Pancreas (tissue), 10 donors: ENCODE data around the gene ZBTB11. TPM values are rescaled to one million over a fixed set of nuclear protein-coding genes. Genes with fewer than 3 reads are reported as not detected.
"Not testable (repeated sequence)": the region's sequence is repeated elsewhere in the genome, so short reads cannot be mapped to it uniquely, and the experiment has no call there.

Experiments used
- ATAC-seq, 4 donors: fragments of 200-7000 bp; cut with Tn5 transposase; one replicate each; pipeline versions ENCODE4 v1.8.0 to v1.9.1; 2020; ENCODE audit warnings: mild to moderate bottlenecking in 4 of 4, moderate library complexity in 4 of 4
- DNase-seq, 6 donors: peaks; one replicate each; pipeline ENCODE4 v3.0.0-alpha.2; 2020
- FAIRE-seq: peaks from 2 replicates; lab custom pipeline; 2012; peaks lifted over from hg19 to GRCh38; lab: Jason Lieb, UNC
- H3K27ac ChIP-seq, 4 donors: fragments of 200-600 bp; sonication (generic); 1 replicate in 3 of 4; 2 replicates in 1 of 4; pipeline versions ENCODE4 v1.5.0 to v1.8.0; 2020
- H3K27me3 ChIP-seq, 4 donors: fragments of 200-600 bp; one replicate each; pipeline ENCODE4 v1.8.0; 2021
- H3K36me3 ChIP-seq, 3 donors: fragments of 200-600 bp; sonication (generic) in 1 of 3; one replicate each; pipeline versions ENCODE4 v1.5.0 to v1.8.0; 2020 to 2021
- H3K4me1 ChIP-seq, 3 donors: fragments of 200-600 bp; one replicate each; pipeline ENCODE4 v1.8.0; 2021
- H3K4me3 ChIP-seq, 4 donors: fragments of 200-600 bp; sonication (generic) in 2 of 4; one replicate each; pipeline versions ENCODE4 v1.5.0 to v1.8.0; 2020 to 2021
- H3K9me3 ChIP-seq, 4 donors: fragments of 200-600 bp; one replicate each; pipeline ENCODE4 v1.8.0; 2021
- WGBS, 2 donors: extraction: QIAGEN DNeasy Blood & Tissue Kit; methylation state at CpG; one replicate each; pipeline ENCODE4 v1.1.7; 2013; 5-methylcytosine and 5-hydroxymethylcytosine counted together
- intact Hi-C, 3 donors: fragments of 100-400 bp; cut with DNase I; formaldehyde crosslinking; loops; one replicate each; pipeline versions ENCODE4 v1.11.1 to v1.14.2; 2022
- polyA plus RNA-seq, 2 donors: library from polyadenylated mRNA; stranded (reverse); fragments of 200-250 nt; gene quantifications; one replicate each; pipeline ENCODE4 v1.2.3, GENCODE V29; 2013
- total RNA-seq, 6 donors: library from RNA; stranded (reverse); fragmentation: NEBNext Ultra II Directional in 4 of 6; extraction: Animal tissue kit (Norgen Biotek cat#: 25700) in 4 of 6; gene quantifications; one replicate each; pipeline versions ENCODE4 v1.2.1 to v1.2.4, GENCODE V29; 2021 to 2023
- TF ChIP-seq, protein P1 (sequence below), 4 donors: fragments of 200-600 bp; sonication (generic) in 3 of 4; IDR thresholded peaks; one replicate each; pipeline versions ENCODE4 v1.5.0 to v1.8.0; 2021; ENCODE audit warnings: antibody characterized with exemption in 4 of 4
- donor health status: healthy with polysubstance abuse.
- donor health status: DM: no; HTN: no; CAD: no; lungs with moderate emphysema.
- donor health status: DM: no; HTN: no; CAD: no.
- donor health status: control.
- donor health status: control.
- donor health status: Bipolar disorder and iron deficiency.
- donor health status: DM: yes; HTN: yes; CAD: no.
- donor health status: DM: no; HTN: no; CAD: no.
- donor health status: DM: no; HTN: no; CAD: no.
- donor health status: DM: yes; HTN: yes; CAD: no.

The ZBTB11 gene
- total and polyA plus RNA-seq, 8 donors = 4.5 to 11.0 (median 7.3) TPM

DNA sequence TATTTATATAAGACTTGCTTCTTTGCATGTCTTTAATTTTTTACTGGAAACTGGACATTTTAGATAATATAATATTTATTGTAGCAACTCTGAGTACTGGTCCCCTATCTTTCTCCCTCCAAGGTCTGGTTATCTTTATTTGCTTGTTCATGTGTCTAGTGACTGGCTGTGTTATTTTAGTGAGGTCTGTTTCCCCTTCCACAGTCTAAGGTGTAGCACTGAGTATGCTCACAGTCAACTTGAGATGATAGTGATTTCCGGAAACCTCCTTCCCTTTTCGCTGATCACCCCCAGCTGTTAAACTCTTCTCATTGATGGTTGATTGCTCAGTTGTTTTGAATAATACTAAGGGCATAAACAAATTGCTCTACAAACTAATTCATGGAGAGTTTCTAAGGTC, 65.9 kb downstream of the ZBTB11 start:
- FAIRE-seq = no peak
- no peak for ATAC-seq
- H3K36me3 ChIP-seq = no peaks in the 10 kb centered on the region
- WGBS, 2 donors = 90% methylated on average over 2 of the region's 2 CpGs
- no peaks in the 10 kb centered on the region for H3K4me1 ChIP-seq
- no peak overlapping the region for H3K27ac ChIP-seq
- no peak for DNase-seq
- intact Hi-C loops = no loop called here
- no peaks in the 10 kb centered on the region for H3K9me3 ChIP-seq
- H3K27me3 ChIP-seq = no peaks in the 10 kb centered on the region
- TF ChIP-seq, protein P1, sequence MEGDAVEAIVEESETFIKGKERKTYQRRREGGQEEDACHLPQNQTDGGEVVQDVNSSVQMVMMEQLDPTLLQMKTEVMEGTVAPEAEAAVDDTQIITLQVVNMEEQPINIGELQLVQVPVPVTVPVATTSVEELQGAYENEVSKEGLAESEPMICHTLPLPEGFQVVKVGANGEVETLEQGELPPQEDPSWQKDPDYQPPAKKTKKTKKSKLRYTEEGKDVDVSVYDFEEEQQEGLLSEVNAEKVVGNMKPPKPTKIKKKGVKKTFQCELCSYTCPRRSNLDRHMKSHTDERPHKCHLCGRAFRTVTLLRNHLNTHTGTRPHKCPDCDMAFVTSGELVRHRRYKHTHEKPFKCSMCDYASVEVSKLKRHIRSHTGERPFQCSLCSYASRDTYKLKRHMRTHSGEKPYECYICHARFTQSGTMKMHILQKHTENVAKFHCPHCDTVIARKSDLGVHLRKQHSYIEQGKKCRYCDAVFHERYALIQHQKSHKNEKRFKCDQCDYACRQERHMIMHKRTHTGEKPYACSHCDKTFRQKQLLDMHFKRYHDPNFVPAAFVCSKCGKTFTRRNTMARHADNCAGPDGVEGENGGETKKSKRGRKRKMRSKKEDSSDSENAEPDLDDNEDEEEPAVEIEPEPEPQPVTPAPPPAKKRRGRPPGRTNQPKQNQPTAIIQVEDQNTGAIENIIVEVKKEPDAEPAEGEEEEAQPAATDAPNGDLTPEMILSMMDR (IDR thresholded peaks at IDR 0.05) = no peak
- no peak overlapping the region for H3K4me3 ChIP-seq

DNA sequence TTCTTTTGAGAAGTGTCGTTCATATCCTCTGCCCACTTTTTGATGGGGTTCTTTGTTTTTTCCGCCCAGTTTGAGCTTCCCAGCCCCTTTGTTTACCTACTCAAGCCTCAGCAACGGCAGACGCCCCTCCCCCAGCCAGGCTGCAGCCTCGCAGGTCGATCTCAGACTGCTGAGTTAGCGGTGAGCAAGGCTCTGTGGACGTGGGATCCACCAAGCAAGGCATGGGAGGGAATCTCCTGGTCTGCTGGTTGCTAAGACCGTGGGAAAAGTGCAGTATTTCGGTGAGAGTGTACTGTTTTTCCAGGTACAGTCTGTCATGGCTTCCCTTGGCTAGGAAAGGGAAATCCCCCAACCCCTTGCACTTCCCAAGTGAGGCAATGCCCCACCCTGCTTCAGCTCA, 71.5 kb downstream of the ZBTB11 start:
- H3K9me3 ChIP-seq, ATAC-seq, H3K27me3 ChIP-seq, H3K4me1 ChIP-seq, H3K36me3 ChIP-seq, H3K4me3 ChIP-seq, FAIRE-seq, intact Hi-C loops, H3K27ac ChIP-seq, DNase-seq: not testable (repeated sequence)
- 61 to 64% methylated on average over 10 of the region's 10 CpGs for WGBS, 2 donors

DNA sequence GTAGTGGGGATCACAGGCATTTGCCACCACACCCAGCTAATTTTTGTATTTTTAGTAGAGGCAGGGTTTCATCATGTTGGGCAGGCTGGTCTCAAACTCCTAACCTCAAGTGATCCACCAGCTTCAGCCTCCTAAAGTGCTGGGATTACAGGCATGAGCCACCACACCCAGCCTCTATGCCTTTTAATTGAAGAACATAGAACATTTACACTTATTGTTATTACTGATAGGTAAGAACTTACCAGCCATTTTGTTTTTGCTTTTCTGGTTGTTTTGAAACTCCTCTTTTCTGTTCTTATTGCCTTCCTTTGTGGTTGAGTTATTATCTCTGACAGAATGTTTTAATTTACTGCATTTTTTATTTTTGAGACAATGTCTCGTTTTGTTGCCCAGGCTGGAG, 73.7 kb downstream of the ZBTB11 start:
- FAIRE-seq (no peak), DNase-seq (no peak), ATAC-seq (no peak)
- no peak overlapping the region for H3K4me3 ChIP-seq
- H3K27ac ChIP-seq = no peak overlapping the region
- H3K9me3 ChIP-seq = no peaks in the 10 kb centered on the region
- no peaks in the 10 kb centered on the region for H3K4me1 ChIP-seq
- intact Hi-C loops = no loop called here
- no peaks in the 10 kb centered on the region for H3K36me3 ChIP-seq
- TF ChIP-seq, protein P1 (IDR thresholded peaks at IDR 0.05) = no peak
- no peaks in the 10 kb centered on the region for H3K27me3 ChIP-seq
- 90 to 100% methylated on average over 1 of the region's 1 CpG for WGBS, 2 donors

DNA sequence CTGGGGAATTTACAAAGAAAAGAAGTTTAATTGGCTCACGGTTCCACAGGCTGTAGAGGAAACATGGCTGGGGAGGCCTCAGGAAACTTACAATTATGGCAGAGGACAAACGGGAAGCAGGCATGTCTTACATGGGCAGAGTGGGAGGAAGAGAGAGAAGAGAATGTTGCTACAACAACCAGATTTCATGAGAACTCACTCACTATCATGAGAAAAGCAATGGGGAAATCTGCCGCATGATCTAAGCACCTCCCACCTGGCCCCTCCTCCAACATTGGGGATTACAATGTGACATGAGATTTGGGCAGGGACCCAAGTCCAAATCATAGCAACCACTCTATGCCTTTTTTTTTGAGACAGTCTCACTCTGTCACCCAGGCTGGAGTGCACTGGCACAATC, 74.2 kb downstream of the ZBTB11 start:
- no peak overlapping the region for H3K4me3 ChIP-seq
- ATAC-seq (no peak), DNase-seq (no peak), FAIRE-seq (no peak)
- intact Hi-C loops = no loop called here
- H3K27ac ChIP-seq = no peak overlapping the region
- TF ChIP-seq, protein P1 (IDR thresholded peaks at IDR 0.05) = no peak
- H3K36me3 ChIP-seq = no peaks in the 10 kb centered on the region
- H3K27me3 ChIP-seq = no peaks in the 10 kb centered on the region
- no peaks in the 10 kb centered on the region for H3K4me1 ChIP-seq
- 92 to 94% methylated on average over 3 of the region's 3 CpGs for WGBS, 2 donors
- no peaks in the 10 kb centered on the region for H3K9me3 ChIP-seq

Other genes with a start within 250 kb of the ZBTB11 start
- 10 to 100 TPM in 1 of 6 donors, 1 to 10 TPM in 5; 5.7 to 13.7 (median 8.6) TPM for gene SENP7, start 163.9 kb downstream of the ZBTB11 start, total RNA-seq
- 10 to 100 TPM in 1 of 2 donors, 1 to 10 TPM in 1; 6.7 to 13.3 TPM for gene SENP7, start 163.9 kb downstream of the ZBTB11 start, polyA plus RNA-seq
- gene TRMT10C, start 115.3 kb downstream of the ZBTB11 start, total RNA-seq = 1 to 10 TPM; 4.4 to 8.4 (median 6.8) TPM
- gene TRMT10C, start 115.3 kb downstream of the ZBTB11 start, polyA plus RNA-seq = 1 to 10 TPM; 3.7 to 8.1 TPM
- 10 to 100 TPM; 50.7 to 71.2 (median 65.5) TPM for gene PCNP, start 103.0 kb downstream of the ZBTB11 start, total RNA-seq
- gene PCNP, start 103.0 kb downstream of the ZBTB11 start, polyA plus RNA-seq = 10 to 100 TPM; 35.5 to 66.1 TPM
- gene RPL24, start 9.6 kb upstream of the ZBTB11 start, total RNA-seq = 1,000 to 10,000 TPM in 1 of 6 donors, 100 to 1,000 TPM in 5; 613 to 1,028 (median 732) TPM
- 1,000 to 10,000 TPM; 1,530 to 2,125 TPM for gene RPL24, start 9.6 kb upstream of the ZBTB11 start, polyA plus RNA-seq
- gene CEP97, start 47.5 kb upstream of the ZBTB11 start, total RNA-seq = 1 to 10 TPM; 1.4 to 4.6 (median 2.3) TPM
- gene CEP97, start 47.5 kb upstream of the ZBTB11 start, polyA plus RNA-seq = 1 to 10 TPM in 1 of 2 donors, under 1 TPM in 1; 0.76 to 1.4 TPM
- 1 to 10 TPM; 1.8 to 4.3 (median 2.4) TPM for gene NXPE3, start 102.1 kb upstream of the ZBTB11 start, total RNA-seq
- 1 to 10 TPM; 1.4 to 3.3 TPM for gene NXPE3, start 102.1 kb upstream of the ZBTB11 start, polyA plus RNA-seq
- 10 to 100 TPM; 20.4 to 90.7 (median 31.2) TPM for gene NFKBIZ, start 172.4 kb upstream of the ZBTB11 start, total RNA-seq
- gene NFKBIZ, start 172.4 kb upstream of the ZBTB11 start, polyA plus RNA-seq = 10 to 100 TPM; 16.5 to 24.4 TPM